Measurements from ENCODE around the gene NXPE4. TPM values are rescaled to one million over a fixed set of nuclear protein-coding genes. Genes with fewer than 3 reads are reported as not detected.

NXPE4 gene
- total RNA-seq, 1 experiment from 2014 or later, result not detected

GRCh38 chr11:114623720-114624119 is 28.1 kb upstream of the NXPE4 start:
- POLR2A ChIA-PET, result no interaction called here
- in situ Hi-C loops (cut with HindIII; ENCODE audit: low pct_unique_long_range_greater_than_20kb, low sequenced_read_pairs) (no loop called here), intact Hi-C loops (cut with micrococcal nuclease; ENCODE audit: unreplicated experiment) (no loop called here)
- no peaks in the 10 kb centered on the region; the same call in 1 of the 2 replicates for H3K9me3 ChIP-seq (ENCODE audit: control insufficient read depth, insufficient read depth, low read depth, low read length)
- DNase-seq (ENCODE audit: low read depth, low spot score), result no peak
- no peaks in the 10 kb centered on the region for H3K27me3 ChIP-seq (ENCODE audit: control insufficient read depth, insufficient read depth, low read length)
- no peak overlapping the region for H3K27ac ChIP-seq (ENCODE audit: low read length)
- ATAC-seq, result no peak
- no peaks in the 10 kb centered on the region for H3K4me1 ChIP-seq (ENCODE audit: control insufficient read depth, insufficient read depth, low read length)
- H3K4me3 ChIP-seq (ENCODE audit: low read depth in 2 of 2, low read length in 2 of 2), result no peak overlapping the region
- no peaks in the 10 kb centered on the region for H3K36me3 ChIP-seq (ENCODE audit: control insufficient read depth, insufficient read depth, low read length)
- CTCF ChIA-PET, result no interaction called here
- BruUV-seq (replicated peaks), result no TSS peak
- TF ChIP-seq TCF7L2 (IDR thresholded peaks at IDR 0.05; ENCODE audit: low read depth, low read length) (no peak), REST (IDR thresholded peaks at IDR 0.05; ENCODE audit: insufficient read depth in 1 of 2, low read depth in 2 of 2, low read length in 1 of 2) (no peak), POLR2AphosphoS5 (IDR thresholded peaks at IDR 0.05; ENCODE audit: low read depth, low read length) (no peak), SIN3A (IDR thresholded peaks at IDR 0.05; ENCODE audit: borderline replicate concordance, insufficient read depth, low read depth, low read length) (no peak), CTCF (IDR thresholded peaks at IDR 0.05) (no peak)

DNA sequence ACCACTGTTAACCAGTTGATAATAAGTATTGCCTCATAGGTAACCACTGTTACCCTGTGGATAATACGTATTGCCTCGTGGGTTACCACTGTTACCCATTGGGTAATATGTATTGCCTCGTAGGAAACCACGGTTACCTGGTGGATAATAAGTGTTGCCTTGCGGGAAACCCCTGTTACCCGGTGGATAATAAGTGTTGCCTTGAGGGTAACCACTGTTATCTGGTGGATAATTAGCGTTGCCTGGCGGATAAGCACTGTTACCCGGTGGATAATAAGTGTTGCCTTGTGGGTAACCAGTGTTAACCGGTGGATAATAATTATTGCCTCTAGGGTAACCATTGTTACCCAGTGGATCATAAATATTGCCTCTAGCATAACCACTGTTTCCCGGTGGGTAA is 27.3 kb upstream of the NXPE4 start:
- intact Hi-C loops (cut with micrococcal nuclease; ENCODE audit: unreplicated experiment) (no loop called here), in situ Hi-C loops (cut with HindIII; ENCODE audit: low pct_unique_long_range_greater_than_20kb, low sequenced_read_pairs) (no loop called here)
- DNase-seq (ENCODE audit: low read depth, low spot score), result no peak
- H3K9me3 ChIP-seq (ENCODE audit: control insufficient read depth, insufficient read depth, low read depth, low read length), result no peaks in the 10 kb centered on the region; the same call in 1 of the 2 replicates
- TF ChIP-seq CTCF (IDR thresholded peaks at IDR 0.05) (no peak), TCF7L2 (IDR thresholded peaks at IDR 0.05; ENCODE audit: low read depth, low read length) (no peak), POLR2AphosphoS5 (IDR thresholded peaks at IDR 0.05; ENCODE audit: low read depth, low read length) (no peak), REST (IDR thresholded peaks at IDR 0.05; ENCODE audit: insufficient read depth in 1 of 2, low read depth in 2 of 2, low read length in 1 of 2) (no peak), SIN3A (IDR thresholded peaks at IDR 0.05; ENCODE audit: borderline replicate concordance, insufficient read depth, low read depth, low read length) (no peak)
- no peak overlapping the region for H3K4me3 ChIP-seq (ENCODE audit: low read depth in 2 of 2, low read length in 2 of 2)
- H3K27me3 ChIP-seq (ENCODE audit: control insufficient read depth, insufficient read depth, low read length), result no peaks in the 10 kb centered on the region
- no peak for ATAC-seq
- H3K4me1 ChIP-seq (ENCODE audit: control insufficient read depth, insufficient read depth, low read length), result no peaks in the 10 kb centered on the region
- H3K36me3 ChIP-seq (ENCODE audit: control insufficient read depth, insufficient read depth, low read length), result no peaks in the 10 kb centered on the region
- CTCF ChIA-PET, result no interaction called here
- H3K27ac ChIP-seq (ENCODE audit: low read length), result no peak overlapping the region
- POLR2A ChIA-PET, result no interaction called here
- no TSS peak for BruUV-seq (replicated peaks)

All from Panc1 (cell line).